GM23338 (cell line): ENCODE results near the gene ACSM2A.

ENCODE experiments used
- CREB1 ChIP-seq: fragments of 250-450 bp; sonication (Bioruptor Pico); IDR thresholded peaks from 2 replicates; pipeline ENCODE4 v1.5.0; 2020; ENCODE audit warnings: low read depth, mild to moderate bottlenecking, moderate library complexity
- EZH2 ChIP-seq: fragments of 200-600 bp; sonication (generic); IDR thresholded peaks from one replicate; pipeline ENCODE4 v1.8.0; 2017; ENCODE audit warnings: antibody characterized with exemption, mild to moderate bottlenecking, low read depth; ENCODE audit not compliant: unreplicated experiment
- EZH2phosphoT487 ChIP-seq: fragments of 200-600 bp; sonication (generic); IDR thresholded peaks from one replicate; pipeline ENCODE4 v1.8.1; 2018; ENCODE audit warnings: antibody characterized with exemption; ENCODE audit not compliant: unreplicated experiment
- JUNB ChIP-seq: IDR thresholded peaks from one replicate; pipeline ENCODE4 v1.6.1; 2016; ENCODE audit warnings: antibody characterized with exemption; ENCODE audit not compliant: unreplicated experiment
- NANOG ChIP-seq: IDR thresholded peaks from 2 replicates; pipeline ENCODE4 v1.6.1; 2016; ENCODE audit warnings: antibody characterized with exemption, borderline replicate concordance
- POLR2AphosphoS5 ChIP-seq: IDR thresholded peaks from 2 replicates; pipeline ENCODE4 v1.6.1; 2016; ENCODE audit warnings: antibody characterized with exemption, low read depth
- REST ChIP-seq: IDR thresholded peaks from one replicate; pipeline ENCODE4 v1.6.1; 2018; ENCODE audit warnings: antibody characterized with exemption; ENCODE audit not compliant: unreplicated experiment
- ZNF114 ChIP-seq: fragments of 250-450 bp; sonication (Bioruptor Pico); IDR thresholded peaks from 2 replicates; pipeline ENCODE4 v1.5.0; 2020; ENCODE audit warnings: mild to moderate bottlenecking, moderate library complexity
- ZNF331 ChIP-seq: fragments of 250-450 bp; sonication (Bioruptor Pico); IDR thresholded peaks from 2 replicates; pipeline ENCODE4 v1.5.0; 2020; ENCODE audit warnings: low read depth, mild to moderate bottlenecking, moderate library complexity
- ZNF462 ChIP-seq: fragments of 250-450 bp; sonication (Bioruptor Pico); IDR thresholded peaks from 2 replicates; pipeline ENCODE4 v1.5.0; 2020; ENCODE audit warnings: mild to moderate bottlenecking, moderate library complexity
- TF ChIP-seq, protein P1 (sequence below), 2 experiments: fragments of 200-600 bp in 1 of 2; sonication (generic) in 1 of 2; conservative IDR thresholded peaks; 2 replicates each; pipeline versions ENCODE4 v1.5.1 to v1.6.1; 2016 to 2017; ENCODE audit warnings: antibody characterized with exemption in 2 of 2, low read depth in 2 of 2, mild to moderate bottlenecking in 2 of 2, moderate library complexity in 1 of 2
- TF ChIP-seq, protein P2 (sequence below): IDR thresholded peaks from 2 replicates; pipeline ENCODE4 v1.6.1; 2016; ENCODE audit warnings: antibody characterized with exemption

GRCh38 chr16:20409398-20410120 is 41.8 kb upstream of the ACSM2A start, which contains the start of gene ACSM5:
- TF ChIP-seq EZH2 (no peak), ZNF331 (no peak), REST (no peak), CREB1 (CRISPR knock-in tag) (no peak), POLR2AphosphoS5 (no peak), EZH2phosphoT487 (no peak), JUNB (no peak), ZNF114 (no peak), NANOG (no peak), ZNF462 (CRISPR knock-in tag) (no peak)
- TF ChIP-seq, protein P1, sequence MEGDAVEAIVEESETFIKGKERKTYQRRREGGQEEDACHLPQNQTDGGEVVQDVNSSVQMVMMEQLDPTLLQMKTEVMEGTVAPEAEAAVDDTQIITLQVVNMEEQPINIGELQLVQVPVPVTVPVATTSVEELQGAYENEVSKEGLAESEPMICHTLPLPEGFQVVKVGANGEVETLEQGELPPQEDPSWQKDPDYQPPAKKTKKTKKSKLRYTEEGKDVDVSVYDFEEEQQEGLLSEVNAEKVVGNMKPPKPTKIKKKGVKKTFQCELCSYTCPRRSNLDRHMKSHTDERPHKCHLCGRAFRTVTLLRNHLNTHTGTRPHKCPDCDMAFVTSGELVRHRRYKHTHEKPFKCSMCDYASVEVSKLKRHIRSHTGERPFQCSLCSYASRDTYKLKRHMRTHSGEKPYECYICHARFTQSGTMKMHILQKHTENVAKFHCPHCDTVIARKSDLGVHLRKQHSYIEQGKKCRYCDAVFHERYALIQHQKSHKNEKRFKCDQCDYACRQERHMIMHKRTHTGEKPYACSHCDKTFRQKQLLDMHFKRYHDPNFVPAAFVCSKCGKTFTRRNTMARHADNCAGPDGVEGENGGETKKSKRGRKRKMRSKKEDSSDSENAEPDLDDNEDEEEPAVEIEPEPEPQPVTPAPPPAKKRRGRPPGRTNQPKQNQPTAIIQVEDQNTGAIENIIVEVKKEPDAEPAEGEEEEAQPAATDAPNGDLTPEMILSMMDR (conservative IDR thresholded peaks at IDR 0.05; ENCODE audit: low read depth in 2 of 2) = no peak
- TF ChIP-seq, protein P2, sequence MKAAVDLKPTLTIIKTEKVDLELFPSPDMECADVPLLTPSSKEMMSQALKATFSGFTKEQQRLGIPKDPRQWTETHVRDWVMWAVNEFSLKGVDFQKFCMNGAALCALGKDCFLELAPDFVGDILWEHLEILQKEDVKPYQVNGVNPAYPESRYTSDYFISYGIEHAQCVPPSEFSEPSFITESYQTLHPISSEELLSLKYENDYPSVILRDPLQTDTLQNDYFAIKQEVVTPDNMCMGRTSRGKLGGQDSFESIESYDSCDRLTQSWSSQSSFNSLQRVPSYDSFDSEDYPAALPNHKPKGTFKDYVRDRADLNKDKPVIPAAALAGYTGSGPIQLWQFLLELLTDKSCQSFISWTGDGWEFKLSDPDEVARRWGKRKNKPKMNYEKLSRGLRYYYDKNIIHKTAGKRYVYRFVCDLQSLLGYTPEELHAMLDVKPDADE = no peak
